DMS153 treated with DMSO at 0.1 percent for 48 hours (cell line): ENCODE measurements around the gene SH3RF1.
"Not testable (repeated sequence)": the region's sequence is repeated elsewhere in the genome, so short reads cannot be mapped to it uniquely, and the experiment has no call there.

Source experiments
- DNase-seq: peaks from one replicate; lab custom pipeline; 2025; ENCODE audit not compliant: unreplicated experiment; lab: John Stamatoyannopoulos, UW

SH3RF1 gene

GRCh38 chr4:169277838-169278237 is 7.1 kb upstream of the SH3RF1 start:
- DNase-seq, result not testable (repeated sequence)

- no peak for DNase-seq
Observed at GRCh38 chr4:169275180-169275579, 4.4 kb upstream of the SH3RF1 start.

GRCh38 chr4:169274033-169274432 is 3.3 kb upstream of the SH3RF1 start:
- no peak for DNase-seq

GRCh38 chr4:169272265-169272886 is 1.6 kb upstream of the SH3RF1 start:
- no peak for DNase-seq

- DNase-seq, result no peak
Observed at GRCh38 chr4:169271692-169272007, 894 bp upstream of the SH3RF1 start.

GRCh38 chr4:169269916-169270809 is 593 bp downstream of the SH3RF1 start:
- peak; percentile 71 for DNase-seq

GRCh38 chr4:169268951-169269760 is 1.6 kb downstream of the SH3RF1 start:
- no peak for DNase-seq

- no peak for DNase-seq
Observed at GRCh38 chr4:169267070-169267469, 3.7 kb downstream of the SH3RF1 start.

GRCh38 chr4:169266661-169267060 is 4.1 kb downstream of the SH3RF1 start:
- DNase-seq, result no peak

- DNase-seq, result no peak
Observed at GRCh38 chr4:169266081-169266480, 4.7 kb downstream of the SH3RF1 start.

GRCh38 chr4:169263791-169264392 is 6.9 kb downstream of the SH3RF1 start:
- DNase-seq, result no peak

- no peak for DNase-seq
Observed at GRCh38 chr4:169260217-169260866, 10.4 kb downstream of the SH3RF1 start.

- DNase-seq, result no peak
Observed at GRCh38 chr4:169259271-169259670, 11.5 kb downstream of the SH3RF1 start.

GRCh38 chr4:169258141-169258540 is 12.6 kb downstream of the SH3RF1 start:
- no peak for DNase-seq

GRCh38 chr4:169256856-169257761 is 13.6 kb downstream of the SH3RF1 start:
- DNase-seq, result no peak

GRCh38 chr4:169256101-169256612 is 14.6 kb downstream of the SH3RF1 start:
- no peak for DNase-seq

GRCh38 chr4:169254546-169254983 is 16.2 kb downstream of the SH3RF1 start:
- DNase-seq, result no peak

GRCh38 chr4:169253904-169254303 is 16.9 kb downstream of the SH3RF1 start:
- DNase-seq, result no peak

- DNase-seq, result no peak
Observed at GRCh38 chr4:169253113-169253671, 17.6 kb downstream of the SH3RF1 start.
